K562 (cell line): ENCODE results near the gene OGDH. TPM values are rescaled to one million over a fixed set of nuclear protein-coding genes. Genes with fewer than 3 reads are reported as not detected.

Experiments used
- ADNP ChIP-seq: fragments of 200-800 bp; sonication (Bioruptor generic); IDR thresholded peaks from 2 replicates; pipeline ENCODE4 v1.6.1; 2016; ENCODE audit warnings: missing genetic modification characterization, missing compliant biosample characterization
- CTBP1 ChIP-seq: fragments of 450-650 bp; IDR thresholded peaks from 2 replicates; pipeline ENCODE4 v1.6.1; 2016; ENCODE audit warnings: borderline replicate concordance
- DIDO1 ChIP-seq: fragments of 450-650 bp; IDR thresholded peaks from 2 replicates; pipeline ENCODE4 v1.6.1; 2016; ENCODE audit warnings: low read depth, missing biosample characterization, missing genetic modification characterization
- DPF2 ChIP-seq: fragments of 450-650 bp; IDR thresholded peaks from 2 replicates; pipeline ENCODE4 v1.6.1; 2016
- EHMT2 ChIP-seq: fragments of 450-650 bp; IDR thresholded peaks from 2 replicates; pipeline ENCODE4 v1.6.1; 2018; ENCODE audit warnings: antibody characterized with exemption
- FOSL1 ChIP-seq: fragments of 200-800 bp; sonication (Bioruptor generic); conservative IDR thresholded peaks from 2 replicates; pipeline ENCODE4 v1.6.1; 2016; ENCODE audit warnings: missing genetic modification characterization, missing compliant biosample characterization
- FOXK1 ChIP-seq: sonication (generic); formaldehyde crosslinking; IDR thresholded peaks from 2 replicates; pipeline ENCODE4 v1.8.0; 2022; ENCODE audit warnings: missing genetic modification reagents, mild to moderate bottlenecking, borderline replicate concordance
- GATAD2B ChIP-seq: fragments of 450-650 bp; IDR thresholded peaks from 2 replicates; pipeline ENCODE4 v1.6.1; 2017; ENCODE audit warnings: mild to moderate bottlenecking, borderline replicate concordance
- HOXB6 ChIP-seq: fragments of 250-450 bp; sonication (Bioruptor Pico); IDR thresholded peaks from 2 replicates; pipeline ENCODE4 v1.5.1; 2022; ENCODE audit warnings: mild to moderate bottlenecking, borderline replicate concordance
- JUND ChIP-seq, 2 experiments: IDR thresholded peaks; 2 replicates in 1 of 2; 3 replicates in 1 of 2; pipeline ENCODE4 v1.6.1; 2011; ENCODE audit warnings: borderline replicate concordance in 2 of 2, low read depth in 2 of 2, low read length in 2 of 2, improper control_type of control experiment in 1 of 2, missing biosample characterization in 1 of 2, missing genetic modification characterization in 1 of 2, missing genetic modification reagents in 1 of 2
- LCOR ChIP-seq: sonication (generic); formaldehyde crosslinking; IDR thresholded peaks from 2 replicates; pipeline ENCODE4 v1.8.0; 2022; ENCODE audit warnings: mild to moderate bottlenecking, missing genetic modification reagents
- LEF1 ChIP-seq: fragments of 450-650 bp; IDR thresholded peaks from 2 replicates; pipeline ENCODE4 v1.6.1; 2016; ENCODE audit warnings: mild to moderate bottlenecking
- MTF1 ChIP-seq: fragments of 250-450 bp; sonication (Bioruptor Pico); IDR thresholded peaks from 2 replicates; pipeline ENCODE4 v1.9.0; 2021; ENCODE audit warnings: moderate library complexity, mild to moderate bottlenecking, inconsistent platforms, borderline replicate concordance
- NCOA6 ChIP-seq: fragments of 450-650 bp; IDR thresholded peaks from 2 replicates; pipeline ENCODE4 v1.6.1; 2017; ENCODE audit warnings: mild to moderate bottlenecking
- RAD21 ChIP-seq, 2 experiments: fragments of 250-450 bp in 1 of 2; fragments of 450-650 bp in 1 of 2; sonication (Bioruptor Pico) in 1 of 2; formaldehyde crosslinking in 1 of 2; IDR thresholded peaks in 1 of 2; conservative IDR thresholded peaks in 1 of 2; 2 replicates each; pipeline versions ENCODE4 v1.4.0 to v1.8.0; 2020 to 2022; ENCODE audit warnings: mild to moderate bottlenecking in 2 of 2, moderate library complexity in 1 of 2
- SNIP1 ChIP-seq: fragments of 450-650 bp; IDR thresholded peaks from 2 replicates; pipeline ENCODE4 v1.7.1; 2017; ENCODE audit warnings: low read depth, mild to moderate bottlenecking
- SUPT5H ChIP-seq: fragments of 450-650 bp; IDR thresholded peaks from 2 replicates; pipeline ENCODE4 v1.6.1; 2016
- WHSC1 ChIP-seq: IDR thresholded peaks from one replicate; pipeline ENCODE4 v1.6.1; 2012; ENCODE audit warnings: low read length, control low read depth, inconsistent platforms
- YY1 ChIP-seq, 3 experiments: IDR thresholded peaks; 2 replicates each; pipeline ENCODE4 v1.6.1; 2011; ENCODE audit warnings: low read length in 2 of 3, mild to moderate bottlenecking in 2 of 3, moderate library complexity in 2 of 3, borderline replicate concordance in 1 of 3, control low read depth in 1 of 3, low read depth in 1 of 3; ENCODE audit not compliant: insufficient read depth in 3 of 3, insufficient replicate concordance in 2 of 3, control insufficient read depth in 1 of 3, insufficient read length in 1 of 3; ENCODE audit errors: extremely low read depth in 1 of 3
- ZKSCAN3 ChIP-seq: fragments of 250-450 bp; sonication (Bioruptor Pico); IDR thresholded peaks from 2 replicates; pipeline ENCODE4 v1.4.0; 2020
- ZNF507 ChIP-seq: conservative IDR thresholded peaks from 2 replicates; pipeline ENCODE4 v1.6.1; 2017; ENCODE audit warnings: missing genetic modification characterization, missing compliant biosample characterization
- ZNF561 ChIP-seq: fragments of 450-650 bp; formaldehyde crosslinking; conservative IDR thresholded peaks from 2 replicates; pipeline ENCODE4 v1.4.0; 2020; ENCODE audit warnings: mild to moderate bottlenecking, moderate library complexity
- ZNF589 ChIP-seq: fragments of 200-800 bp; sonication (Bioruptor generic); IDR thresholded peaks from 2 replicates; pipeline ENCODE4 v1.6.1; 2016; ENCODE audit warnings: low read depth, missing genetic modification characterization, missing compliant biosample characterization
- polyA plus RNA-seq, 8 experiments: library from polyadenylated mRNA; depleted of rRNA in 4 of 8; stranded (reverse) in 5 of 8; unstranded in 3 of 8; fragments of >200 nt; fragmentation: Nextera tagmentation in 2 of 8; fragmentation: Illumina TruSeq in 1 of 8; extraction: Ambion mirVana in 2 of 8; extraction: Trizol in 1 of 8; gene quantifications; 2 replicates each; pipeline versions ENCODE4 v1.2.1 to v1.2.3, GENCODE V29; 2011 to 2014; ENCODE audit warnings: inconsistent platforms in 1 of 8, missing spikeins in 1 of 8
- total RNA-seq, 7 experiments: library from RNA; depleted of rRNA in 6 of 7; stranded (reverse); fragments of >200 nt in 6 of 7; fragmentation: Illumina TruSeq in 2 of 7; extraction: Trizol in 2 of 7; gene quantifications; 2 replicates each; pipeline versions ENCODE4 v1.2.1 to v1.2.3, GENCODE V29; 2011 to 2021; ENCODE audit warnings: low replicate concordance in 1 of 7

Gene OGDH
- total and polyA plus RNA-seq, 9 of the 15 experiments (the other 6 are each of a cell fraction or from before 2014, with no cell fraction given) = 3.1 to 80.3 (median 23.5) TPM

- TF ChIP-seq MTF1 (CRISPR knock-in tag) = no peak
- no peak for TF ChIP-seq FOXK1 (CRISPR knock-in tag)
- peak; percentile 100 for TF ChIP-seq JUND (IDR thresholded peaks at IDR 0.05; ENCODE audit: borderline replicate concordance, low read depth, low read length)
- TF ChIP-seq JUND (tag; IDR thresholded peaks at IDR 0.05; ENCODE audit: borderline replicate concordance, low read depth, low read length) = peak; percentile 98
- no peak for TF ChIP-seq LCOR
- TF ChIP-seq CTBP1 = peak; percentile 85
- TF ChIP-seq SUPT5H = no peak; the same call in 1 of the 2 replicates
- TF ChIP-seq ZNF507 (tag) = no peak
- TF ChIP-seq ADNP = no peak
- TF ChIP-seq YY1 (IDR thresholded peaks at IDR 0.05; ENCODE audit: borderline replicate concordance in 1 of 3, control insufficient read depth in 1 of 3, extremely low read depth in 1 of 3, insufficient read depth in 3 of 3, insufficient read length in 1 of 3, insufficient replicate concordance in 2 of 3, low read depth in 1 of 3, low read length in 2 of 3) = peak in 1 of 3 experiments; percentile 54
- TF ChIP-seq LEF1 = peak; percentile 79
- peak; percentile 97 for TF ChIP-seq FOSL1
- peak; percentile 13; the same call in 1 of the 2 replicates for TF ChIP-seq ZNF589 (CRISPR knock-in tag)
- peak; percentile 64; the same call in 1 of the 2 replicates for TF ChIP-seq GATAD2B
- TF ChIP-seq ZNF561 (CRISPR knock-in tag) = no peak
- TF ChIP-seq ZKSCAN3 = no peak
- TF ChIP-seq WHSC1 = no peak
- TF ChIP-seq RAD21 (CRISPR knock-in tag; conservative IDR thresholded peaks at IDR 0.05 in 1 of 2, IDR thresholded peaks at IDR 0.05 in 1 of 2) = 0 out of 4 replicates have a peak, but pooled peaks of 1 of the 2 experiments have one; percentile 21
- TF ChIP-seq DIDO1 (tag) = no peak
- peak; percentile 67; the same call in 1 of the 2 replicates for TF ChIP-seq SNIP1
- TF ChIP-seq NCOA6 = peak; percentile 20; the same call in 1 of the 2 replicates
- peak; percentile 93 for TF ChIP-seq DPF2
- 0 out of 2 replicates have a peak, but pooled peaks have one; percentile 20 for TF ChIP-seq EHMT2
- TF ChIP-seq HOXB6 (CRISPR knock-in tag) = no peak
These were observed 32.5 kb downstream of the OGDH start (continued) for GRCh38 chr7:44638611-44639557.
